Right cardiac atrium (tissue), 5 donors: Measurements from ENCODE around the gene IFT43. TPM values are rescaled to one million over a fixed set of nuclear protein-coding genes. Genes with fewer than 3 reads are reported as not detected.
A peak's percentile ranks its signal among the peaks of the same experiment; 100 is the strongest.

ENCODE experiments used
- ATAC-seq, 2 donors: fragments of 200-7000 bp; cut with Tn5 transposase; one replicate each; pipeline versions ENCODE4 v1.8.0 to v1.9.1; 2020; ENCODE audit warnings: moderate library complexity in 2 of 2, mild to moderate bottlenecking in 1 of 2
- DNase-seq, 3 donors: peaks; one replicate each; pipeline ENCODE4 v3.0.0-alpha.2; 2020
- H3K27ac ChIP-seq: one replicate; pipeline ENCODE4 v1.5.1; 2013; ENCODE audit warnings: mild to moderate bottlenecking, low read length, control low read depth, moderate library complexity
- H3K27me3 ChIP-seq: one replicate; pipeline ENCODE4 v1.6.1; 2013; ENCODE audit not compliant: control insufficient read depth, insufficient read depth
- H3K4me1 ChIP-seq: one replicate; pipeline ENCODE4 v1.6.1; 2013; ENCODE audit warnings: low read length; ENCODE audit not compliant: control insufficient read depth, insufficient read depth
- H3K4me3 ChIP-seq: one replicate; pipeline ENCODE4 v1.5.1; 2013; ENCODE audit warnings: low read length, control low read depth
- H3K9me3 ChIP-seq: one replicate; pipeline ENCODE4 v1.6.1; 2013; ENCODE audit warnings: low read length; ENCODE audit not compliant: control insufficient read depth
- WGBS: extraction: QIAGEN DNeasy Blood & Tissue Kit; methylation state at CpG from one replicate; pipeline ENCODE4 v1.1.7; 2013; 5-methylcytosine and 5-hydroxymethylcytosine counted together
- intact Hi-C, 4 donors: fragments of 100-400 bp; cut with DNase I; formaldehyde crosslinking; loops; one replicate each; pipeline versions ENCODE4 v1.11.0 to v1.14.0; 2022 to 2023
- long read RNA-seq, 4 donors: library from polyadenylated mRNA; unstranded; transcript quantifications; one replicate each; pipeline ENCODE4 v2.0.0, GENCODE V29; 2020 to 2021
- polyA plus RNA-seq: library from polyadenylated mRNA; stranded (reverse); fragments of 200-250 nt; gene quantifications from one replicate; pipeline ENCODE4 v1.2.3, GENCODE V29; 2013
- total RNA-seq, 4 donors: library from RNA; stranded (reverse); fragmentation: NEBNext Ultra II Directional; extraction: Animal tissue kit (Norgen Biotek cat#: 25700); gene quantifications; one replicate each; pipeline ENCODE4 v1.2.1, GENCODE V29; 2021
- donor health status: healthy with polysubstance abuse.
- donor health status: DM: no; HTN: yes; CAD: no.
- donor health status: DM: no; HTN: no; CAD: no.
- donor health status: DM: no; HTN: yes; CAD: no; lungs with severe emphysema.
- donor health status: DM: yes; HTN: yes; CAD: no.

The IFT43 gene
- total RNA-seq = 10 to 100 TPM; 46.1 to 76.2 (median 59.1) TPM
- polyA plus RNA-seq = 58.5 TPM
- long read RNA-seq, donor 1, transcript IFT43-202 (9 exons, 833 nt) = major isoform, 22 of 47 reads
- long read RNA-seq, donor 1, partial matches to known transcripts = 13 of 47 reads
- long read RNA-seq, donor 1, other reads (novel, unspliced or antisense) = 12 of 47 reads
- long read RNA-seq, donor 2, transcript IFT43-202 (9 exons, 833 nt) = major isoform, 17 of 34 reads
- long read RNA-seq, donor 2, partial matches to known transcripts = 4 of 34 reads
- long read RNA-seq, donor 2, other reads (novel, unspliced or antisense) = 13 of 34 reads
- long read RNA-seq, donor 3, transcript IFT43-202 (9 exons, 833 nt) = major isoform, 42 of 116 reads
- long read RNA-seq, donor 3, partial matches to known transcripts = 21 of 116 reads
- long read RNA-seq, donor 3, other reads (novel, unspliced or antisense) = 47 of 116 reads
- long read RNA-seq, donor 4, transcript IFT43-202 (9 exons, 833 nt) = major isoform, 17 of 29 reads
- long read RNA-seq, donor 4, partial matches to known transcripts = 2 of 29 reads
- long read RNA-seq, donor 4, other reads (novel, unspliced or antisense) = 10 of 29 reads

- no peaks in the 10 kb centered on the region for H3K27me3 ChIP-seq
- WGBS = under 1% methylated on average over 52 of the region's 52 CpGs
- intact Hi-C loops = loop anchor here in 1 of 4 donors (10.0 kb wide), 1 partner anchor 201 kb away; no protein-coding TSS in a partner anchor
- ATAC-seq (peak; percentile 67 to 69), DNase-seq (peak; percentile 94 to 98 (median 96))
- no peaks in the 10 kb centered on the region for H3K9me3 ChIP-seq
- H3K4me1 ChIP-seq = peaks cover 6% of the 10 kb centered on the region
- H3K27ac ChIP-seq = peak within 1 kb of the TSS; percentile 88
- peak within 1 kb of the TSS; percentile 87 for H3K4me3 ChIP-seq
Measured at GRCh38 chr14:75985618-75986438, at the start of gene IFT43. IFT43 (plus strand) TSS chr14:75985763; CDS start chr14:75985787, 24 bp downstream.

- intact Hi-C loops = no loop called here
- no peak overlapping the region for H3K27ac ChIP-seq
- no peaks in the 10 kb centered on the region for H3K27me3 ChIP-seq
- DNase-seq (no peak), ATAC-seq (no peak)
- no peak overlapping the region for H3K4me3 ChIP-seq
- 55% methylated on average over 1 of the region's 1 CpG for WGBS
- peaks cover 1% of the 10 kb centered on the region for H3K4me1 ChIP-seq
- H3K9me3 ChIP-seq = no peaks in the 10 kb centered on the region
Measured at GRCh38 chr14:75939200-75939599, 46.4 kb upstream of the IFT43 start.

GRCh38 chr14:75941030-75941429, 44.5 kb upstream of the IFT43 start:
- Histone ChIP-seq H3K27me3 (no peaks in the 10 kb centered on the region), H3K4me1 (no peaks in the 10 kb centered on the region), H3K9me3 (no peaks in the 10 kb centered on the region), H3K4me3 (no peak overlapping the region), H3K27ac (peak overlapping the region; percentile 96)
- ATAC-seq (peak; percentile 78 to 81), DNase-seq (peak in 2 of 3 donors; percentile 20 to 42)
- intact Hi-C loops = no loop called here
- 59% methylated on average over 4 of the region's 4 CpGs for WGBS

- 96% methylated on average over 4 of the region's 4 CpGs for WGBS
- Histone ChIP-seq H3K27me3 (no peaks in the 10 kb centered on the region), H3K4me1 (peaks cover 2% of the 10 kb centered on the region), H3K4me3 (no peak overlapping the region), H3K9me3 (no peaks in the 10 kb centered on the region), H3K27ac (no peak overlapping the region)
- intact Hi-C loops = no loop called here
- ATAC-seq (no peak), DNase-seq (no peak)
Measured at GRCh38 chr14:75944607-75945241, 40.8 kb upstream of the IFT43 start.

- no peak overlapping the region for H3K27ac ChIP-seq
Measured at GRCh38 chr14:75946785-75947184, 38.8 kb upstream of the IFT43 start.

GRCh38 chr14:75952489-75952888, 33.1 kb upstream of the IFT43 start:
- no peak for ATAC-seq
- Histone ChIP-seq H3K9me3 (no peaks in the 10 kb centered on the region), H3K4me3 (no peak overlapping the region), H3K27me3 (no peaks in the 10 kb centered on the region), H3K4me1 (no peaks in the 10 kb centered on the region), H3K27ac (no peak overlapping the region)
- 95% methylated on average over 3 of the region's 3 CpGs for WGBS
- no peak for DNase-seq
- intact Hi-C loops = no loop called here

More at GRCh38 chr14:75946785-75947184, 38.8 kb upstream of the IFT43 start:
- Histone ChIP-seq H3K27me3 (no peaks in the 10 kb centered on the region), H3K9me3 (no peaks in the 10 kb centered on the region), H3K4me1 (peaks cover 2% of the 10 kb centered on the region), H3K4me3 (no peak overlapping the region)
- no peak for ATAC-seq
- intact Hi-C loops = no loop called here
- 81% methylated on average over 5 of the region's 5 CpGs for whole genome bisulfite sequencing
- DNase-seq = no peak

- Histone ChIP-seq H3K4me1 (no peaks in the 10 kb centered on the region), H3K4me3 (no peak overlapping the region), H3K27ac (no peak overlapping the region), H3K27me3 (no peaks in the 10 kb centered on the region), H3K9me3 (no peaks in the 10 kb centered on the region)
- DNase-seq (no peak), ATAC-seq (no peak)
- intact Hi-C loops = no loop called here
- WGBS = 95% methylated on average over 9 of the region's 9 CpGs
Measured at GRCh38 chr14:75959031-75959430, 26.5 kb upstream of the IFT43 start.

- intact Hi-C loops = no loop called here
- no peak overlapping the region for H3K4me3 ChIP-seq
- WGBS = 80% methylated on average over 6 of the region's 6 CpGs
- no peaks in the 10 kb centered on the region for H3K27me3 ChIP-seq
- no peaks in the 10 kb centered on the region for H3K9me3 ChIP-seq
- DNase-seq (no peak), ATAC-seq (no peak)
- no peak overlapping the region for H3K27ac ChIP-seq
- H3K4me1 ChIP-seq = no peaks in the 10 kb centered on the region
Measured at GRCh38 chr14:75960231-75960630, 25.3 kb upstream of the IFT43 start.

- intact Hi-C loops = no loop called here
- Histone ChIP-seq H3K27ac (no peak overlapping the region), H3K9me3 (no peaks in the 10 kb centered on the region), H3K4me1 (no peaks in the 10 kb centered on the region), H3K27me3 (no peaks in the 10 kb centered on the region), H3K4me3 (no peak overlapping the region)
- ATAC-seq (no peak), DNase-seq (no peak)
- WGBS = 72% methylated on average over 3 of the region's 3 CpGs
Measured at GRCh38 chr14:75961662-75962061, 23.9 kb upstream of the IFT43 start.

GRCh38 chr14:75967866-75968265, 17.7 kb upstream of the IFT43 start:
- Histone ChIP-seq H3K4me3 (no peak overlapping the region), H3K27ac (no peak overlapping the region), H3K9me3 (no peaks in the 10 kb centered on the region), H3K27me3 (no peaks in the 10 kb centered on the region), H3K4me1 (peaks cover 9% of the 10 kb centered on the region)
- ATAC-seq (no peak), DNase-seq (no peak)
- intact Hi-C loops = no loop called here
- WGBS = 97% methylated on average over 3 of the region's 3 CpGs
